ENCODE data around the gene MRPL48. TPM values are rescaled to one million over a fixed set of nuclear protein-coding genes. Genes with fewer than 3 reads are reported as not detected.
"Not testable (repeated sequence)": the region's sequence is repeated elsewhere in the genome, so short reads cannot be mapped to it uniquely, and the experiment has no call there.

Gene MRPL48
- total and polyA plus RNA-seq, 8 donors: 28.9 to 56.8 (median 47.0) TPM

DNA sequence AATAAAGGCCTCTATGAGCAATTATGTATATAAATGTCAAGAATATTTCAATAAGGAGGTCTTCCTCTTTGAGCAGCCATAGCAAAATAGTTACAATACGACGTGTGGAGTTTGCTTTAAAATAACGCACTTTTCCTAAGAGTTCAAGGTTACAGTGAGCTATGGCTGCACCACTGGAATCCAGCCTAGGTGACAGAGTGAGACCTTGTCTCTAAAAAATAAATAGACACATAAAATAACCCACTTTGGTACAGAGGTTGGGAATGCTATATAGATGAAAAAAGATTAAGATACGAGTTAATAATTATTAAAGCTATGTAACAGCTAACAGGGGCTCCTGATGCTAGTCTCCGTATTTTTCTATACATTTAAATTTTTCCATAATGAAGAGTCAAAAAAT lies 39.4 kb upstream of the MRPL48 start:
- TF ChIP-seq, protein P1, sequence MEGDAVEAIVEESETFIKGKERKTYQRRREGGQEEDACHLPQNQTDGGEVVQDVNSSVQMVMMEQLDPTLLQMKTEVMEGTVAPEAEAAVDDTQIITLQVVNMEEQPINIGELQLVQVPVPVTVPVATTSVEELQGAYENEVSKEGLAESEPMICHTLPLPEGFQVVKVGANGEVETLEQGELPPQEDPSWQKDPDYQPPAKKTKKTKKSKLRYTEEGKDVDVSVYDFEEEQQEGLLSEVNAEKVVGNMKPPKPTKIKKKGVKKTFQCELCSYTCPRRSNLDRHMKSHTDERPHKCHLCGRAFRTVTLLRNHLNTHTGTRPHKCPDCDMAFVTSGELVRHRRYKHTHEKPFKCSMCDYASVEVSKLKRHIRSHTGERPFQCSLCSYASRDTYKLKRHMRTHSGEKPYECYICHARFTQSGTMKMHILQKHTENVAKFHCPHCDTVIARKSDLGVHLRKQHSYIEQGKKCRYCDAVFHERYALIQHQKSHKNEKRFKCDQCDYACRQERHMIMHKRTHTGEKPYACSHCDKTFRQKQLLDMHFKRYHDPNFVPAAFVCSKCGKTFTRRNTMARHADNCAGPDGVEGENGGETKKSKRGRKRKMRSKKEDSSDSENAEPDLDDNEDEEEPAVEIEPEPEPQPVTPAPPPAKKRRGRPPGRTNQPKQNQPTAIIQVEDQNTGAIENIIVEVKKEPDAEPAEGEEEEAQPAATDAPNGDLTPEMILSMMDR (IDR thresholded peaks at IDR 0.05): no peak
- H3K4me1 ChIP-seq: peaks cover 6 to 39% of the 10 kb centered on the region in 2 donors

DNA sequence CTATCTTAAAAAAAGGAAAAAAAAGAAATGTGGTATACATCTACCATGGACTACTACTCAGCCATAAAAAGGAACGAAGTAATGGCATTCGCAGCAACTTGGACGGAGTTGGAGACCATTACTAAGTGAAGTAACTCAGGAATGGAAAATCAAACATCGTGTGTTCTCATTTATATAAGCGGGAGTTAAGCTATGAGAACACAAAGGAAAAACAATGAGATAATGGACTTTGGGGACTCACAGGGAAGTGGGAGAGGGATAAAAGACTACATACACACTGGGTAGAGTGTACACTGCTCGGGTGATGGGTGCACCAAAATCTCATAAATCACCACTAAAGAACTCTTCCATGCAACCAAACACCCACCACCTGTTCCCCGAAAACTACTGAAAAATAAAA lies 38.6 kb upstream of the MRPL48 start:
- DNase-seq (no peak), ATAC-seq (no peak)
- TF ChIP-seq, protein P1 (IDR thresholded peaks at IDR 0.05): no peak
- no peak overlapping the region for H3K27ac ChIP-seq
- no peak overlapping the region for H3K4me3 ChIP-seq
- no peaks in the 10 kb centered on the region for H3K27me3 ChIP-seq
- no peaks in the 10 kb centered on the region for H3K9me3 ChIP-seq
- intact Hi-C loops (cut with DNase I): no loop called here
- H3K4me1 ChIP-seq: peaks cover 6 to 45% of the 10 kb centered on the region in 2 donors
- no peaks in the 10 kb centered on the region for H3K36me3 ChIP-seq

More for the DNA sequence above, 39.4 kb upstream of the MRPL48 start:
- ATAC-seq: no peak
- Histone ChIP-seq H3K9me3 (no peaks in the 10 kb centered on the region), H3K36me3 (no peaks in the 10 kb centered on the region), H3K27me3 (no peaks in the 10 kb centered on the region), H3K27ac (no peak overlapping the region), H3K4me3 (no peak overlapping the region)
- intact Hi-C loops (cut with DNase I): no loop called here
- no peak for DNase-seq

DNA sequence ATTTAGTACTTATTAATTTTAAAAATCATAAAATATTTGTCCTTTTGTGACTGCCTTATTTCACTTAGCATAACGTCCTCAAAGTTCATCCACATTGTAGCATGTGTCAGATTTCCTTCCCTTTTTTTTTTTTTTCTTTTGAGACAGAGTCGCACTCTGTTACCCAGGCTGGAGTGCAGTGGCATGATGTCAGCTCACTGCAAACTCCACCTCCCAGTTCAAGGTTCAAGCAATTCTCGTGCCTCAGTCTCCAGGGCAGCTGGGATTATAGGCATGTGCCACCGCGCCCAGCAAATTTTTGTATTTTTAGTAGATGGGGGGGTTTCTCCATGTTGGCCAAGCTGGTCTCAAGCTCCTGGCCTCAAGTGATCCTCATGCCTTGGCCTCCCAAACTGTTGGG lies 37.4 kb upstream of the MRPL48 start:
- Histone ChIP-seq H3K9me3 (no peaks in the 10 kb centered on the region), H3K36me3 (no peaks in the 10 kb centered on the region), H3K27ac (no peak overlapping the region), H3K4me1 (peaks cover 6 to 50% of the 10 kb centered on the region in 2 donors), H3K27me3 (no peaks in the 10 kb centered on the region), H3K4me3 (no peak overlapping the region)
- ATAC-seq (no peak), DNase-seq (no peak)
- intact Hi-C loops (cut with DNase I): no loop called here
- TF ChIP-seq, protein P1 (IDR thresholded peaks at IDR 0.05): no peak

DNA sequence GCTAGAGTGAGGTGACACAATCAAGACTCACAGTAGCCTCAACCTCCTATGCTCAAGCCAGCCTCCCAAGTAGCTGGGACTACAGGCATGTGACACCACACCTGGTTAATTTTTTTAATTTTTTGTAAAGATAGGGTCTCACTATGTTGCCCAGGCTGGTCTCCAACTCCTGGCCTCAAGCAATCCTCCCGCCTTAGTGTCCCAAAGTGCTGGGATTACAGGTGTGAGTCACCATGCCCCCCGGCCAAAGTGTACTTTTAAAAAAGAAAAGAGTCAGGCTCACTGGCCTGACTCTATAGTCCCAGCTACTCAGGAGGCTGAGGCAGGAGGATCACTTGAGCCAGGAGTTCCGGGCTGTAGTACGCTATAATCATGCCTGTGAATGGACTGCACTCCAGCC lies 36.8 kb upstream of the MRPL48 start:
- H3K27me3 ChIP-seq; ATAC-seq; intact Hi-C loops (cut with DNase I); H3K4me3 ChIP-seq; H3K27ac ChIP-seq; H3K9me3 ChIP-seq; DNase-seq; H3K36me3 ChIP-seq: not testable (repeated sequence)
- H3K4me1 ChIP-seq: peaks cover 6 to 51% of the 10 kb centered on the region in 2 donors

DNA sequence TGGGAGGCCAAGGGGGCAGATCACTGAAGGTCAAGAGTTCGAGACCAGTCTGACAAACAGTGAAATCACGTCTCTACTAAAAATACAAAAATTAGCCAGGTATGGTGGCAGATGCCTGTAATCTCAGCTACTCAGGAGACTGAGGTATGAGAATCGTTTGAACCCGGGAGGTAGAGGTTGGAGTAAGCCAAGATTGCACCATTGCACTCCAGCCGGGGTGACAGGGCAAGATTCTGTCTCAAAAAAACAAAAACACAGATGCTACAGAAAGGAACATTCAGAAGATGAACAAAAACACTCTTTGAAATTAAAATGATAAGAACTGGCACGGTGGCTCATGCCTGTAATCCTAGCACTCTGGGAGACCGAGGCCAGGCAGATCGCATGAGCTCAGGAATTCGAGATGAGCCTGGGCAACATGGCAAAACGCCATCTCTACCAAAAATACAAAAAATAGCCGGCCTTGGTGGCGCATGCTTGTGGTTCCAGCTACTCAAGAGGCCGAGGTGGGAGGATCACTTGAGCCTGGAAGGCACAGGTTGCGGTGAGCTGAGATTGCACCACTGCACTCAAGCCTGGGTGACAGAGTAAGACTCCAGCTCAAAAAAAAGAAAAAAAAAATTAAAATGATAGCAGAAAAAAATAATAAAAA lies 35.3 kb upstream of the MRPL48 start:
- ATAC-seq: peak; percentile 87
- Histone ChIP-seq H3K4me3 (no peak overlapping the region), H3K27ac (peak overlapping the region; percentile 45 to 65), H3K27me3 (no peaks in the 10 kb centered on the region), H3K9me3 (no peaks in the 10 kb centered on the region), H3K36me3 (no peaks in the 10 kb centered on the region), H3K4me1 (peaks cover 6 to 58% of the 10 kb centered on the region in 2 donors)
- TF ChIP-seq, protein P1 (IDR thresholded peaks at IDR 0.05): no peak
- DNase-seq: peak in 2 of 4 donors; percentile 18 to 70
- intact Hi-C loops (cut with DNase I): no loop called here

DNA sequence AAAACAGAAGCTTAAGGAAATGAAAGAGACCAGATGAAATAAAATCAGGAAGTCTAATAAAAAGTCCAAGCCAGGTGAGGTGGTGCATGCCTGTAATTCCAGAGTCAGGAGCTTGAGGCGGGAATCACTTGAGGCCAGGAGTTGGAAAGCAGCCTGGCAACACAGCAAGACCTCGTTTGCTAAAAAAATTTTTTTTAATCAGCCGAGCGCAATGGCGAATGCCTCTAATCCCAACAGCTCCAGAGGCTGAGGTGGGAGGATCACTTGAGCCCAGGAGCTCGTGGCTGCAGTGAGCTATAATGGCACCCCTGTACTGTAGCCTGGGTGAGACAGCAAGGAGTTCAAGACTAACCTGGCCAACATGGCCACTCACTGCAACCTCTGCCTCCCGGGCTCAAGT lies 34.8 kb upstream of the MRPL48 start:
- peak in 2 of 4 donors; percentile 25 to 60 for DNase-seq

More for the DNA sequence above, 34.8 kb upstream of the MRPL48 start:
- no peak overlapping the region for H3K4me3 ChIP-seq
- TF ChIP-seq, protein P1 (IDR thresholded peaks at IDR 0.05): no peak
- peak; percentile 77 for ATAC-seq
- H3K27ac ChIP-seq: peak overlapping the region; percentile 45 to 65
- no peaks in the 10 kb centered on the region for H3K9me3 ChIP-seq
- H3K4me1 ChIP-seq: peaks cover 7 to 64% of the 10 kb centered on the region in 2 donors
- intact Hi-C loops (cut with DNase I): no loop called here
- no peaks in the 10 kb centered on the region for H3K27me3 ChIP-seq
- H3K36me3 ChIP-seq: no peaks in the 10 kb centered on the region

Measured in left lung (tissue), 10 donors.